Smooth muscle cell (in vitro differentiated cells): ENCODE data around the gene GPR65. TPM values are rescaled to one million over a fixed set of nuclear protein-coding genes. Genes with fewer than 3 reads are reported as not detected.

Experiments used
- DNase-seq: peaks from one replicate; lab custom pipeline; 2025; ENCODE audit not compliant: unreplicated experiment; lab: John Stamatoyannopoulos, UW
- H2AFZ ChIP-seq: fragments of 200-600 bp; sonication (generic); 2 replicates; pipeline ENCODE4 v1.6.0; 2016; ENCODE audit warnings: antibody characterized with exemption, low read depth, mild to moderate bottlenecking
- H3F3A ChIP-seq: fragments of 200-600 bp; sonication (generic); 2 replicates; pipeline ENCODE4 v1.6.0; 2017; ENCODE audit warnings: antibody characterized with exemption, low read depth
- H3K27ac ChIP-seq: fragments of 200-600 bp; sonication (generic); 2 replicates; pipeline ENCODE4 v1.5.1; 2016; ENCODE audit warnings: low read depth, mild to moderate bottlenecking
- H3K27me3 ChIP-seq: fragments of 200-600 bp; sonication (generic); 2 replicates; pipeline ENCODE4 v1.6.1; 2016; ENCODE audit warnings: low read depth, mild to moderate bottlenecking
- H3K36me3 ChIP-seq: fragments of 200-600 bp; sonication (generic); 2 replicates; pipeline ENCODE4 v1.5.1; 2016; ENCODE audit warnings: low read depth
- H3K4me1 ChIP-seq: fragments of 200-600 bp; sonication (generic); 2 replicates; pipeline ENCODE4 v1.5.1; 2016; ENCODE audit warnings: low read depth
- H3K4me2 ChIP-seq: fragments of 200-600 bp; sonication (generic); 2 replicates; pipeline ENCODE4 v1.6.0; 2016; ENCODE audit warnings: mild to moderate bottlenecking
- H3K4me3 ChIP-seq: fragments of 200-600 bp; sonication (generic); 2 replicates; pipeline ENCODE4 v1.5.1; 2016; ENCODE audit warnings: mild to moderate bottlenecking
- H3K79me2 ChIP-seq: fragments of 200-600 bp; sonication (generic); 2 replicates; pipeline ENCODE4 v1.6.0; 2016; ENCODE audit warnings: low read depth, mild to moderate bottlenecking
- H3K9ac ChIP-seq: fragments of 200-600 bp; sonication (generic); 2 replicates; pipeline ENCODE4 v1.6.0; 2016; ENCODE audit warnings: low read depth
- H3K9me3 ChIP-seq: fragments of 200-600 bp; sonication (generic); replicated peaks from 2 replicates; pipeline ENCODE4 v1.5.1; 2016; ENCODE audit warnings: low read depth
- H4K20me1 ChIP-seq: fragments of 200-600 bp; sonication (generic); 2 replicates; pipeline ENCODE4 v1.6.0; 2016; ENCODE audit warnings: low read depth
- WGBS: methylation state at CpG from one replicate; pipeline ENCODE4 v1.1.7; 2016; ENCODE audit warnings: low lambda C conversion rate; 5-methylcytosine and 5-hydroxymethylcytosine counted together
- polyA plus RNA-seq: library from polyadenylated mRNA; unstranded; fragments of >200 nt; fragmentation: Nextera tagmentation; extraction: Ambion mirVana; gene quantifications from 2 replicates; pipeline ENCODE4 v1.2.1, GENCODE V29; 2016
- total RNA-seq: library from RNA; depleted of rRNA; stranded (reverse); fragments of >200 nt; gene quantifications from 2 replicates; pipeline ENCODE4 v1.2.3, GENCODE V29; 2014
- TF ChIP-seq, protein P1 (sequence below): fragments of 200-600 bp; sonication (generic); IDR thresholded peaks from 2 replicates; pipeline ENCODE4 v1.5.1; 2017; ENCODE audit warnings: borderline replicate concordance, mild to moderate bottlenecking, antibody characterized with exemption; ENCODE audit not compliant: insufficient read depth, poor library complexity, severe bottlenecking

Gene GPR65
- total and polyA plus RNA-seq, 2 experiments from 2014 or later: 0.09 TPM; not detected in 1

- TF ChIP-seq, protein P1, sequence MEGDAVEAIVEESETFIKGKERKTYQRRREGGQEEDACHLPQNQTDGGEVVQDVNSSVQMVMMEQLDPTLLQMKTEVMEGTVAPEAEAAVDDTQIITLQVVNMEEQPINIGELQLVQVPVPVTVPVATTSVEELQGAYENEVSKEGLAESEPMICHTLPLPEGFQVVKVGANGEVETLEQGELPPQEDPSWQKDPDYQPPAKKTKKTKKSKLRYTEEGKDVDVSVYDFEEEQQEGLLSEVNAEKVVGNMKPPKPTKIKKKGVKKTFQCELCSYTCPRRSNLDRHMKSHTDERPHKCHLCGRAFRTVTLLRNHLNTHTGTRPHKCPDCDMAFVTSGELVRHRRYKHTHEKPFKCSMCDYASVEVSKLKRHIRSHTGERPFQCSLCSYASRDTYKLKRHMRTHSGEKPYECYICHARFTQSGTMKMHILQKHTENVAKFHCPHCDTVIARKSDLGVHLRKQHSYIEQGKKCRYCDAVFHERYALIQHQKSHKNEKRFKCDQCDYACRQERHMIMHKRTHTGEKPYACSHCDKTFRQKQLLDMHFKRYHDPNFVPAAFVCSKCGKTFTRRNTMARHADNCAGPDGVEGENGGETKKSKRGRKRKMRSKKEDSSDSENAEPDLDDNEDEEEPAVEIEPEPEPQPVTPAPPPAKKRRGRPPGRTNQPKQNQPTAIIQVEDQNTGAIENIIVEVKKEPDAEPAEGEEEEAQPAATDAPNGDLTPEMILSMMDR: no peak
- Histone ChIP-seq H3F3A (no peaks in the 10 kb centered on the region), H3K4me3 (no peak overlapping the region), H3K4me2 (no peak overlapping the region), H3K79me2 (no peaks in the 10 kb centered on the region), H3K27ac (no peak overlapping the region), H3K9ac (no peak overlapping the region), H3K36me3 (no peaks in the 10 kb centered on the region), H3K9me3 (no peaks in the 10 kb centered on the region), H2AFZ (no peak overlapping the region), H4K20me1 (no peaks in the 10 kb centered on the region), H3K4me1 (no peaks in the 10 kb centered on the region), H3K27me3 (no peaks in the 10 kb centered on the region)
- no peak for DNase-seq
- 78% methylated on average over 1 of the region's 1 CpG for WGBS
Measured at GRCh38 chr14:88040146-88040545, 35.2 kb downstream of the GPR65 start.

GRCh38 chr14:88043529-88044443, 38.9 kb downstream of the GPR65 start:
- H3F3A ChIP-seq: no peaks in the 10 kb centered on the region
- TF ChIP-seq, protein P1: no peak
- H3K9me3 ChIP-seq: no peaks in the 10 kb centered on the region
- H3K79me2 ChIP-seq: no peaks in the 10 kb centered on the region
- no peak overlapping the region for H3K4me3 ChIP-seq
- no peak overlapping the region for H2AFZ ChIP-seq
- no peak overlapping the region for H3K4me2 ChIP-seq
- H3K27me3 ChIP-seq: no peaks in the 10 kb centered on the region
- H3K27ac ChIP-seq: no peak overlapping the region
- no peak overlapping the region for H3K9ac ChIP-seq
- H4K20me1 ChIP-seq: no peaks in the 10 kb centered on the region
- H3K36me3 ChIP-seq: no peaks in the 10 kb centered on the region
- 85% methylated on average over 4 of the region's 4 CpGs for WGBS
- no peaks in the 10 kb centered on the region for H3K4me1 ChIP-seq
- DNase-seq: no peak

DNA sequence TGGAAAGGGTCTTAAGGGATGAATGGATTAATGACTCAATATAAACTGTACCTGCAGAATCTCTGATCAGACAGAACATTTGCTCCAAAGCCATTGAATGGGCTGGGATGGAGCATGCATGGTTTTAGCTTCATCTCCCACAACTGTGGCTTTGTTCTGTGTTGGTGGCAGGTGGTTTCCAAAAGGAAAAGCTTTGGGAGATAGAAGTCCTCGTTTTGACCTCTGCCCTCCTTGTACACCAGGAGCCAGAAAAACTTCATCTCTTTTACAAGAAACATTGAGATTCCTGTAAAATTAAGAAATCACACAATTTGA, 39.5 kb downstream of the GPR65 start:
- Histone ChIP-seq H3F3A (no peaks in the 10 kb centered on the region), H3K9me3 (no peaks in the 10 kb centered on the region), H3K27me3 (no peaks in the 10 kb centered on the region), H3K4me1 (no peaks in the 10 kb centered on the region), H3K4me2 (no peak overlapping the region), H4K20me1 (no peaks in the 10 kb centered on the region), H3K9ac (no peak overlapping the region), H3K79me2 (no peaks in the 10 kb centered on the region), H3K4me3 (no peak overlapping the region), H3K36me3 (no peaks in the 10 kb centered on the region), H2AFZ (no peak overlapping the region), H3K27ac (no peak overlapping the region)
- DNase-seq: no peak
- 70% methylated on average over 1 of the region's 1 CpG for WGBS
- TF ChIP-seq, protein P1: no peak
